HCT116 (cell line): ENCODE results near the gene ENTPD8. TPM values are rescaled to one million over a fixed set of nuclear protein-coding genes. Genes with fewer than 3 reads are reported as not detected.

ENCODE experiments used
- ATAC-seq: fragments of 200-7000 bp; cut with Tn5 transposase; 2 replicates; pipeline ENCODE4 v1.9.1; 2020; ENCODE audit warnings: mild to moderate bottlenecking, moderate library complexity
- BruUV-seq: library from RNA; stranded (reverse); fragments of 400-500 nt; replicated peaks from 2 replicates; lab custom pipeline; 2021; lab: Mats Ljungman, UMichigan
- CTCF ChIA-PET: fragments of 300-600 bp; sonication (Branson Sonifier 250); formaldehyde crosslinking; loops from one replicate; lab custom pipeline; 2021; ENCODE audit warnings: antibody characterized with exemption; lab: Charles Lee
- POLR2A ChIA-PET: fragments of 300-600, 350-600 bp; sonication (Branson Sonifier 250); formaldehyde crosslinking; loops from one replicate; lab custom pipeline; 2021; ENCODE audit warnings: antibody characterized with exemption; lab: Charles Lee
- RAD21 ChIA-PET, 2 experiments: fragments of 300-600 bp; sonication (Branson Sonifier 250); formaldehyde crosslinking; loops; one replicate each; lab custom pipeline; 2023; ENCODE audit warnings: low total read pairs in 2 of 2; ENCODE audit not compliant: uncharacterized antibody in 2 of 2, unreplicated experiment in 2 of 2, low non-redundant PET in 1 of 2; lab: Charles Lee
- DNase-seq: peaks from one replicate; pipeline ENCODE4 v3.0.0-alpha.2; 2010; ENCODE audit warnings: low read depth, low spot score
- H2AFZ ChIP-seq: fragments of 200-600 bp; shearing (Covaris generic), sonication (generic); 2 replicates; pipeline ENCODE4 v1.6.1; 2017; ENCODE audit warnings: low read depth, mixed run types, mixed read lengths, antibody characterized with exemption, low read length; ENCODE audit not compliant: poor library complexity, severe bottlenecking
- H3K27ac ChIP-seq: 2 replicates; pipeline ENCODE4 v1.5.1; 2012; ENCODE audit warnings: low read depth, low read length
- H3K27me3 ChIP-seq: fragments of 200-600 bp; sonication (generic); 2 replicates; pipeline ENCODE4 v1.6.1; 2016; ENCODE audit warnings: mixed run types, low read length, mixed read lengths; ENCODE audit not compliant: insufficient read depth
- H3K36me3 ChIP-seq, 2 experiments: fragments of 200-500 bp in 1 of 2; fragments of 200-600 bp in 1 of 2; sonication (Bioruptor generic) in 1 of 2; sonication (generic) in 1 of 2; 2 replicates each; pipeline versions ENCODE4 v1.5.1 to v1.6.1; 2014 to 2016; ENCODE audit warnings: low read length in 2 of 2, inconsistent platforms in 1 of 2, mixed read lengths in 1 of 2, mixed run types in 1 of 2; ENCODE audit not compliant: insufficient read depth in 2 of 2, control insufficient read depth in 1 of 2
- H3K4me1 ChIP-seq, 2 experiments: fragments of 200-600 bp in 1 of 2; sonication (generic) in 1 of 2; 2 replicates each; pipeline versions ENCODE4 v1.5.1 to v1.6.1; 2012 to 2017; ENCODE audit warnings: low read length in 2 of 2, inconsistent platforms in 1 of 2, mild to moderate bottlenecking in 1 of 2, mixed read lengths in 1 of 2, mixed run types in 1 of 2, moderate library complexity in 1 of 2; ENCODE audit not compliant: insufficient read depth in 2 of 2, control insufficient read depth in 1 of 2
- H3K4me2 ChIP-seq: fragments of 200-600 bp; sonication (generic); 2 replicates; pipeline ENCODE4 v1.6.1; 2017; ENCODE audit warnings: mixed run types, low read length, mixed read lengths
- H3K4me3 ChIP-seq, 2 experiments: fragments of 200-600 bp in 1 of 2; sonication (generic) in 1 of 2; replicated peaks in 1 of 2; 2 replicates each; pipeline ENCODE4 v1.5.1; 2011 to 2016; ENCODE audit warnings: low read length in 2 of 2, control low read depth in 1 of 2, low read depth in 1 of 2, mild to moderate bottlenecking in 1 of 2, mixed read lengths in 1 of 2, mixed run types in 1 of 2
- H3K79me2 ChIP-seq: fragments of 200-600 bp; sonication (generic); 2 replicates; pipeline ENCODE4 v1.6.1; 2017; ENCODE audit warnings: mild to moderate bottlenecking, mixed run types, low read length, moderate library complexity, mixed read lengths; ENCODE audit not compliant: insufficient read depth
- H3K9ac ChIP-seq: fragments of 200-600 bp; sonication (generic); 2 replicates; pipeline ENCODE4 v1.6.1; 2016; ENCODE audit warnings: low read length, mixed read lengths
- H3K9me2 ChIP-seq: fragments of 200-600 bp; sonication (generic), shearing (Covaris generic); 2 replicates; pipeline ENCODE4 v1.6.1; 2017; ENCODE audit warnings: mixed run types, mild to moderate bottlenecking, moderate library complexity; ENCODE audit not compliant: insufficient read depth
- H3K9me3 ChIP-seq, 2 experiments: fragments of 200-500 bp in 1 of 2; fragments of 200-600 bp in 1 of 2; sonication (Bioruptor generic) in 1 of 2; sonication (generic) in 1 of 2; 2 replicates each; pipeline ENCODE4 v1.6.1; 2014 to 2017; ENCODE audit warnings: low read length in 2 of 2, mixed read lengths in 2 of 2, inconsistent platforms in 1 of 2, low read depth in 1 of 2, mild to moderate bottlenecking in 1 of 2, mixed run types in 1 of 2, moderate library complexity in 1 of 2; ENCODE audit not compliant: control insufficient read depth in 1 of 2, insufficient read depth in 1 of 2
- H4K20me1 ChIP-seq: fragments of 200-600 bp; sonication (generic), shearing (Covaris generic); 2 replicates; pipeline ENCODE4 v1.6.1; 2017; ENCODE audit warnings: mixed run types, mild to moderate bottlenecking, moderate library complexity; ENCODE audit not compliant: insufficient read depth
- ATF3 ChIP-seq: IDR thresholded peaks from 2 replicates; pipeline ENCODE4 v1.6.1; 2012
- CBX3 ChIP-seq: IDR thresholded peaks from 2 replicates; pipeline ENCODE4 v1.6.1; 2012; ENCODE audit warnings: low read depth
- EGR1 ChIP-seq: IDR thresholded peaks from 2 replicates; pipeline ENCODE4 v1.6.1; 2012; ENCODE audit warnings: low read depth
- EZH2phosphoT487 ChIP-seq: fragments of 200-600 bp; IDR thresholded peaks from 2 replicates; pipeline ENCODE4 v1.6.1; 2018; ENCODE audit warnings: antibody characterized with exemption, borderline replicate concordance
- FOSL1 ChIP-seq: IDR thresholded peaks from 2 replicates; pipeline ENCODE4 v1.6.1; 2012; ENCODE audit warnings: low read depth
- JUND ChIP-seq: IDR thresholded peaks from 2 replicates; pipeline ENCODE4 v1.6.1; 2012
- MAX ChIP-seq: IDR thresholded peaks from 2 replicates; pipeline ENCODE4 v1.6.1; 2012
- POLR2A ChIP-seq: IDR thresholded peaks from 2 replicates; pipeline ENCODE4 v1.7.0; 2011; ENCODE audit warnings: borderline replicate concordance; ENCODE audit not compliant: insufficient read depth, insufficient read length; ENCODE audit errors: extremely low read depth
- RAD21 ChIP-seq: IDR thresholded peaks from 2 replicates; pipeline ENCODE4 v1.6.1; 2012; ENCODE audit warnings: low read depth, mild to moderate bottlenecking
- TCF7L2 ChIP-seq: IDR thresholded peaks from 2 replicates; pipeline ENCODE4 v1.7.0; 2011; ENCODE audit warnings: borderline replicate concordance, inconsistent platforms; ENCODE audit not compliant: insufficient read depth, insufficient read length; ENCODE audit errors: extremely low read depth
- YY1 ChIP-seq: IDR thresholded peaks from 2 replicates; pipeline ENCODE4 v1.6.1; 2011; ENCODE audit warnings: low read length, low read depth, moderate library complexity, mild to moderate bottlenecking; ENCODE audit not compliant: insufficient replicate concordance; ENCODE audit errors: extremely low read depth
- intact Hi-C: fragments of 100-400 bp; cut with micrococcal nuclease; formaldehyde crosslinking; loops from 2 replicates; pipeline ENCODE4 v1.10.0; 2022
- total RNA-seq: library from RNA; stranded (reverse); gene quantifications from one replicate; pipeline ENCODE4 v1.2.1, GENCODE V29; 2021; ENCODE audit not compliant: unreplicated experiment
- TF ChIP-seq, protein P1 (sequence below), 3 experiments: fragments of 200-600 bp in 1 of 3; sonication (generic) in 1 of 3; IDR thresholded peaks in 2 of 3; conservative IDR thresholded peaks in 1 of 3; 2 replicates each; pipeline ENCODE4 v1.5.1; 2012 to 2017; ENCODE audit warnings: low read depth in 2 of 3, low read length in 2 of 3, antibody characterized with exemption in 1 of 3, borderline replicate concordance in 1 of 3, control low read depth in 1 of 3, mild to moderate bottlenecking in 1 of 3, mixed read lengths in 1 of 3, mixed run types in 1 of 3, moderate library complexity in 1 of 3; ENCODE audit not compliant: insufficient read depth in 1 of 3
- TF ChIP-seq, protein P2 (sequence below): IDR thresholded peaks from 2 replicates; pipeline ENCODE4 v1.6.1; 2012; ENCODE audit warnings: low read depth
- TF ChIP-seq, protein P3 (sequence below): IDR thresholded peaks from 2 replicates; pipeline ENCODE4 v1.6.1; 2011; ENCODE audit warnings: mild to moderate bottlenecking, low read length, moderate library complexity; ENCODE audit not compliant: insufficient replicate concordance; ENCODE audit errors: extremely low read depth

ENTPD8 gene
- total RNA-seq, 1 experiment from 2014 or later, result 1.7 TPM

- ChIA-PET RAD21 (no interaction called here), CTCF (no interaction called here), POLR2A (interaction anchor here (0.6 kb wide), 1 partner anchor 206 kb away, joined by 4 read pairs; no protein-coding TSS in a partner anchor)
- no peak overlapping the region for H3K9ac ChIP-seq
- intact Hi-C loops, result no loop called here
- H3K36me3 ChIP-seq, result no peaks in the 10 kb centered on the region
- no peaks in the 10 kb centered on the region for H3K27me3 ChIP-seq
- H4K20me1 ChIP-seq, result no peaks in the 10 kb centered on the region
- H3K27ac ChIP-seq, result no peak overlapping the region
- no peaks in the 10 kb centered on the region for H3K9me2 ChIP-seq
- no peak overlapping the region for H2AFZ ChIP-seq
- no peak overlapping the region for H3K4me3 ChIP-seq
- H3K79me2 ChIP-seq, result no peaks in the 10 kb centered on the region
- no peak overlapping the region for H3K4me2 ChIP-seq
- H3K4me1 ChIP-seq, result peaks cover 0 to 6% of the 10 kb centered on the region in 2 experiments; a peak in 1 of 4 replicates
- ATAC-seq (no peak), DNase-seq (no peak)
- no TSS peak for BruUV-seq
- peaks cover 4 to 11% of the 10 kb centered on the region in 2 experiments; a peak in 3 of 4 replicates for H3K9me3 ChIP-seq
- no peak for TF ChIP-seq MAX
- TF ChIP-seq, protein P1, sequence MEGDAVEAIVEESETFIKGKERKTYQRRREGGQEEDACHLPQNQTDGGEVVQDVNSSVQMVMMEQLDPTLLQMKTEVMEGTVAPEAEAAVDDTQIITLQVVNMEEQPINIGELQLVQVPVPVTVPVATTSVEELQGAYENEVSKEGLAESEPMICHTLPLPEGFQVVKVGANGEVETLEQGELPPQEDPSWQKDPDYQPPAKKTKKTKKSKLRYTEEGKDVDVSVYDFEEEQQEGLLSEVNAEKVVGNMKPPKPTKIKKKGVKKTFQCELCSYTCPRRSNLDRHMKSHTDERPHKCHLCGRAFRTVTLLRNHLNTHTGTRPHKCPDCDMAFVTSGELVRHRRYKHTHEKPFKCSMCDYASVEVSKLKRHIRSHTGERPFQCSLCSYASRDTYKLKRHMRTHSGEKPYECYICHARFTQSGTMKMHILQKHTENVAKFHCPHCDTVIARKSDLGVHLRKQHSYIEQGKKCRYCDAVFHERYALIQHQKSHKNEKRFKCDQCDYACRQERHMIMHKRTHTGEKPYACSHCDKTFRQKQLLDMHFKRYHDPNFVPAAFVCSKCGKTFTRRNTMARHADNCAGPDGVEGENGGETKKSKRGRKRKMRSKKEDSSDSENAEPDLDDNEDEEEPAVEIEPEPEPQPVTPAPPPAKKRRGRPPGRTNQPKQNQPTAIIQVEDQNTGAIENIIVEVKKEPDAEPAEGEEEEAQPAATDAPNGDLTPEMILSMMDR (IDR thresholded peaks at IDR 0.05 in 2 of 3, conservative IDR thresholded peaks at IDR 0.05 in 1 of 3; ENCODE audit: borderline replicate concordance in 1 of 3, insufficient read depth in 1 of 3, low read depth in 2 of 3, low read length in 2 of 3), result no peak
- no peak for TF ChIP-seq ATF3
- no peak for TF ChIP-seq FOSL1
- TF ChIP-seq EGR1, result no peak
- no peak for TF ChIP-seq POLR2A
- TF ChIP-seq, protein P2, sequence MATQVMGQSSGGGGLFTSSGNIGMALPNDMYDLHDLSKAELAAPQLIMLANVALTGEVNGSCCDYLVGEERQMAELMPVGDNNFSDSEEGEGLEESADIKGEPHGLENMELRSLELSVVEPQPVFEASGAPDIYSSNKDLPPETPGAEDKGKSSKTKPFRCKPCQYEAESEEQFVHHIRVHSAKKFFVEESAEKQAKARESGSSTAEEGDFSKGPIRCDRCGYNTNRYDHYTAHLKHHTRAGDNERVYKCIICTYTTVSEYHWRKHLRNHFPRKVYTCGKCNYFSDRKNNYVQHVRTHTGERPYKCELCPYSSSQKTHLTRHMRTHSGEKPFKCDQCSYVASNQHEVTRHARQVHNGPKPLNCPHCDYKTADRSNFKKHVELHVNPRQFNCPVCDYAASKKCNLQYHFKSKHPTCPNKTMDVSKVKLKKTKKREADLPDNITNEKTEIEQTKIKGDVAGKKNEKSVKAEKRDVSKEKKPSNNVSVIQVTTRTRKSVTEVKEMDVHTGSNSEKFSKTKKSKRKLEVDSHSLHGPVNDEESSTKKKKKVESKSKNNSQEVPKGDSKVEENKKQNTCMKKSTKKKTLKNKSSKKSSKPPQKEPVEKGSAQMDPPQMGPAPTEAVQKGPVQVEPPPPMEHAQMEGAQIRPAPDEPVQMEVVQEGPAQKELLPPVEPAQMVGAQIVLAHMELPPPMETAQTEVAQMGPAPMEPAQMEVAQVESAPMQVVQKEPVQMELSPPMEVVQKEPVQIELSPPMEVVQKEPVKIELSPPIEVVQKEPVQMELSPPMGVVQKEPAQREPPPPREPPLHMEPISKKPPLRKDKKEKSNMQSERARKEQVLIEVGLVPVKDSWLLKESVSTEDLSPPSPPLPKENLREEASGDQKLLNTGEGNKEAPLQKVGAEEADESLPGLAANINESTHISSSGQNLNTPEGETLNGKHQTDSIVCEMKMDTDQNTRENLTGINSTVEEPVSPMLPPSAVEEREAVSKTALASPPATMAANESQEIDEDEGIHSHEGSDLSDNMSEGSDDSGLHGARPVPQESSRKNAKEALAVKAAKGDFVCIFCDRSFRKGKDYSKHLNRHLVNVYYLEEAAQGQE, result no peak
- TF ChIP-seq YY1, result no peak
- no peak for TF ChIP-seq JUND
- TF ChIP-seq TCF7L2, result no peak
- no peak for TF ChIP-seq EZH2phosphoT487
- no peak for TF ChIP-seq CBX3
- TF ChIP-seq, protein P3, sequence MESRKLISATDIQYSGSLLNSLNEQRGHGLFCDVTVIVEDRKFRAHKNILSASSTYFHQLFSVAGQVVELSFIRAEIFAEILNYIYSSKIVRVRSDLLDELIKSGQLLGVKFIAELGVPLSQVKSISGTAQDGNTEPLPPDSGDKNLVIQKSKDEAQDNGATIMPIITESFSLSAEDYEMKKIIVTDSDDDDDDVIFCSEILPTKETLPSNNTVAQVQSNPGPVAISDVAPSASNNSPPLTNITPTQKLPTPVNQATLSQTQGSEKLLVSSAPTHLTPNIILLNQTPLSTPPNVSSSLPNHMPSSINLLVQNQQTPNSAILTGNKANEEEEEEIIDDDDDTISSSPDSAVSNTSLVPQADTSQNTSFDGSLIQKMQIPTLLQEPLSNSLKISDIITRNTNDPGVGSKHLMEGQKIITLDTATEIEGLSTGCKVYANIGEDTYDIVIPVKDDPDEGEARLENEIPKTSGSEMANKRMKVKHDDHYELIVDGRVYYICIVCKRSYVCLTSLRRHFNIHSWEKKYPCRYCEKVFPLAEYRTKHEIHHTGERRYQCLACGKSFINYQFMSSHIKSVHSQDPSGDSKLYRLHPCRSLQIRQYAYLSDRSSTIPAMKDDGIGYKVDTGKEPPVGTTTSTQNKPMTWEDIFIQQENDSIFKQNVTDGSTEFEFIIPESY, result no peak
- no peak for TF ChIP-seq RAD21
Measured at GRCh38 chr9:137478962-137479861, 38.1 kb upstream of the ENTPD8 start.
